GM19468 (cell line): ENCODE data around the gene GALNT17.

Source experiments
- ATAC-seq: cut with Tn5 transposase; IDR thresholded peaks from one replicate; pipeline ENCODE4 v1.9.1; 2021; ENCODE audit warnings: mild to moderate bottlenecking, moderate library complexity, moderate number of reproducible peaks; ENCODE audit not compliant: unreplicated experiment; ENCODE audit errors: extremely low read depth

Gene GALNT17

DNA sequence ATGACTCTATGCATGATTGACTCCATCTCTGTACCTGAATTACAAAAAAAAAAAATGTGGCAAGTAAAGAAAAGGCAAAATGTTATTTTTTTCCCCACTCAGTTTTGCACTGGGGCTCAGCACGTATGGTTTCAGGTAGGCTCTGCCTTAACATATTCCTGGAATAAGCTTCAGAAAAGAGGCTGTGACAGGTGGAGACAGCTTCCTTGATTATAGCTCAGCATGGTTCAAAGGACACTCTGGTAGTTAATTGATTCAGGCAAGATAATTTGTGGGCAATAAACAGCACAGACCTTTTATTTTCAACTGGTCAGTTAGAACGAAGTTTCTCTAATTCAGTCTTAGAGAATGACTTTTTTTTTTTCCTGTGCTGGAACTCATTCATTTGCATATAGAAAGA is 347.3 kb downstream of the GALNT17 start:
- no peak for ATAC-seq

DNA sequence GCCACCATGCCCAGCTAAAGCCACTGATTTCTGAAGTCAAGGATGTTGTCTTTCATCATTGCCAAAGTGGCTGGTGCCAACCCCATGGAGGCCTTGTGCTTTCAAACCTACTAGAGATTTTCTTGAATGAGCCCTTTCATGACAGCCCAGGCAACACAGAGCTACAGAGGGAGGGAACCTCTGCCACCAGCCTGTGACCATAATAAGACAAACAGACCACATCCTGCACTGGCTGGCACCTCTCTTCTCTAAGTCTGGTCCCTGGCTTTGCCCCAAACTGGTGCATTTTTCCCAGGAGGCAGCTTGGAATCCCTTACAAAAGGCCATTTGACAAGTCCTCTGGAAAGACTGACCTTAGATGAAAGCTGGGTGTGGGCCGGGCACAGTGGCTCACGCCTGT is 348.8 kb downstream of the GALNT17 start:
- ATAC-seq: no peak

GRCh38 chr7:71482284-71482683 is 350.3 kb downstream of the GALNT17 start:
- ATAC-seq: no peak

- no peak for ATAC-seq
Observed at GRCh38 chr7:71484380-71484779, 352.4 kb downstream of the GALNT17 start.

GRCh38 chr7:71485586-71485985 is 353.6 kb downstream of the GALNT17 start:
- ATAC-seq: no peak

- no peak for ATAC-seq
Observed at GRCh38 chr7:71486414-71486813, 354.5 kb downstream of the GALNT17 start.

DNA sequence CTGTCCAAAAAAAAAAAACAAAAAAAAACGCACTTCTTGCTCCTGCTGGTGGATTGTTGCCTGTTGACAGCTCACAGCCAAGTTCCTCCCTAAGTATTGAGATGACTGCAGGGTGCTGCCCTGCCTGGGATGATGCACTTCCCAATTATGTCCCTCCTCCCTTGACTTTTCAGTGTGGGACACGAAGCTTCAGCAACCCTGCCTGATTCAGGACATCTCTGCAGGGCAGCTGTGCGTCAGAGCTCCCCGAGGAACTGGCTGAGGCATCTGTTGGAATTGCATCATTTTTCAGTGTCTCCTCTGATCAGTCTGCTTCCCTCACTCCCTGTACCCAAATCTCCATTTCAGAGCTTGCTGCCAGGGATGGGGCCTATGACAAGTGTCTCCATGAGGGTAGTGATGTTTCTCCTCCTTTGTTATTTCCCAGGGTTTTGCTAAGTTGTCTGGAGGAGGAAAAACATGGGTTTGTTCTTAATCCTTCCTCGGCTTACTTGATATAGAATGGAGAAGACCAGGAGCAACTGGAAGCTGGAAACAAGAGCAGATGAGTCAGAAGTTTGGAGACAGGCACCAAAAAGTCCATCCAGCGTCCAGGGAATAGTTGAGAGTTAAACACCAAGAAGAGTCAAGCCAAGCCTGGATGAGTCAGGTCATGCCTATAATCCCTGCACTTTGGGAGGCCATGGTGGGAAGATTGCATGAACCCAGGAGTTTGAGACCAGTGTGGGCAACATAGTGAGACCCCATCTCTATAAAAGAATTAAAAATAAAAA is 355.1 kb downstream of the GALNT17 start:
- no peak for ATAC-seq

- no peak for ATAC-seq
Observed at GRCh38 chr7:71488308-71488707, 356.4 kb downstream of the GALNT17 start.

DNA sequence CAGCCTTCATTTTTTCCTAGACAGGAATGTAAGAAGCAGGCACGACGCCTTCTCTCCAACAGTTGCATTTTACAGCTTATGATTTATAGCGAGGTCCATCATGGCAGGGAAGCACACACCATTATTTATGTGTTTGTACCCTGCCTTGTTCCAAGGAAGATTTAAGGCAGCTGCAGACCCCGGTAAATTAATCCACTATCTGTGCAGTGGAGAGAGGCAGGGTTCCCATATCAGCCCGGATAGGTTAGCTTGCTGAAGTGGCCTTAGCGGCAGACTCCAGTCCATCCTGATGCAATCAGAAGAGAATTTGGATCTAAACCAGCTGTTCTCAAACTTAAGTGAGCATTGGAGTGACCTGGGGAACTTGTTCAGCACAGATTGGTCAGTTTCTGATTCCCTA is 359.4 kb downstream of the GALNT17 start:
- no peak for ATAC-seq

- ATAC-seq: no peak
Observed at GRCh38 chr7:71495828-71496227, 363.9 kb downstream of the GALNT17 start.

- ATAC-seq: no peak
Observed at GRCh38 chr7:71497256-71497946, 365.5 kb downstream of the GALNT17 start.

DNA sequence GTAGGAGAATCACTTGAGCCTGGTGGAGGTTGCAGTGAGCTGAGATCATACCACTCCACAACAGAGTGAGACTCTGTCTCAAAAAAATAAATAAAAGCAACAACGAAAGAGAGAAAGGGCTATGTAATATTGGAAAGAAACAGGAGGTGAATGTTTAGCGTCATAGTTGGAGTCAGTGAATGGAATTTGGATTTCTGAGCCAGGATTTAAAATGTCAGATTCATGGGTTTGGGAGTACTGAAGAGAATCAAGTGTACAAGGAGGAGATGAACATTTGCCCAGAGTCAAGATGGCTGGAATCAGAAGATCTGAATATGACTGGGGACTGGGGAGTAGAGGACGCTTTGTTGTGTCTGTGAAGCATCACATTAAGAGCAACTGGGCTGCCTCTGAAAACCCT is 366.4 kb downstream of the GALNT17 start:
- no peak for ATAC-seq

DNA sequence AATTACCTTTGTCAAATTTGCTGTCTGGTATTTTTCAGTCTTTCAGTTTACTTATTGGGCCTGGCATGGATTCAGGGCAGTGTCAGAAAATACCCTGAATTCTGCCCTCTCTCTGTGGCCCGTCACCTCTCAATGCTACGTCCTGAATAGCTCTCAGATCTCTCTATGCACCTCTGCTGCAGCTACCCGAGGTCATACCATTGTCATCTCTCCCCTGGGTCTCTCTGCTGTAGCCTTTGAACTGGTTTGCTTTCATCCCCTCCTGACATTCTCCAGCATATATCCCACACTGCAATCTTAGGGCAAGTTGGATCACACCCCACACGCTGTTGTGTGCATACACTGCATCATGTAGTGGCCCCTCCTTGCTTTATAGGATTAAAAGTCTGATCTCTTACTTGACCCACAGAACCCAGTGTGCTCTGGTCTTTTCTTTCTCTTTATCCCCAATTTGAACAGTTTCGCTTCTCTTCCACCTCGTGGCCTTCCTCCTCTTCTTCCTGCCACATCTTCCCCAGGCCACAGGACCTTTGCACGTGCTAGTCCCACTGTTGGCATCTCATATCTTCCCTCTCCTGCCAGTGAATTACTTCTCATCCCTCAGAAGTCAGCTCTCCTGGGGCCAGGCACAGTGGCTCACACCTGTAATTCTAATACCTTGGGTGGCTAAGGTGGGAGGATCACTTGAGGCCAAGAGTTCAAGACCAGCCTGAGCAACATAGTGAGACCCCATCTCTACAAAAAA is 372.9 kb downstream of the GALNT17 start:
- ATAC-seq: no peak

GRCh38 chr7:71506822-71507221 is 374.9 kb downstream of the GALNT17 start:
- ATAC-seq: no peak

GRCh38 chr7:71507680-71508602 is 376.0 kb downstream of the GALNT17 start:
- no peak for ATAC-seq

DNA sequence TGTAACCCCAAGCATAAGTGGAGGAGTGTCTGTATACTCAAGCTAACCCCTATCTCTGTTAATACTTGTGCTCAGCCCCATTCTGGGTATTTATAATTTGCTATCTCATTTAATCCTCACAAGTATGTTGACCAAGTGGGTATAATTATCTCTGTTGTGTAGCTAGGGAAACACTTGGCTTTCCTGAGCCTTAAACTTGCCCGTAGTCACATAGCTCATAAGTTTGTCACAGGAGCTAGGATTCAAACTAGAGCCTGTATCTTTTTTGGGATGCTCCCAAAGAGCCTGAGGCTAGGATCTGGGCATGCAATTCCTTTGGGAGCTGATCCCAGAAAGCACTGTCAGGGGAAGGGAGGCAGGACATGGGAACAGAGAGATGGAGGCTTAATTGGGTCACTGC is 377.4 kb downstream of the GALNT17 start:
- ATAC-seq: no peak

DNA sequence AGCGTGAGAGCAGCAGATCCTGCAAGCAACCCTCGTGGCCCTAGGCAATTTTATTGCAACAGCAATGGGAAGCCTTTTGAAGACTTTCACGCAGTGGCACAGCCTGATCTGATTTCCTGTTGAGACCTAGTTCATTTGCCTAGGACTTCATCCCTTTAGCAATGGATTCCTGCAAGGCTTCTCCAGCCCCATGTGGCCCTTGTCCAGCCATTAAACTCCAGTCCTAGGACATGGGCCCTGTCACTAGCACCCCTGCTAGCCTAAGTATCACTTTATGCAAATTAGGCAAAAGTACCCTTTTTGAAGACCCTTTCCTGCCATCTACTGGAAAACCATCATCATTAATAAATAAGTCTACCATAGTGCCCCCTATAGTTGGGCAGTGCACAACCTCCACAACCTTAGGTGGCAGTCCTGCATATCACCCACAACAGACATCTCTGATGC is 379.4 kb downstream of the GALNT17 start:
- ATAC-seq: no peak

DNA sequence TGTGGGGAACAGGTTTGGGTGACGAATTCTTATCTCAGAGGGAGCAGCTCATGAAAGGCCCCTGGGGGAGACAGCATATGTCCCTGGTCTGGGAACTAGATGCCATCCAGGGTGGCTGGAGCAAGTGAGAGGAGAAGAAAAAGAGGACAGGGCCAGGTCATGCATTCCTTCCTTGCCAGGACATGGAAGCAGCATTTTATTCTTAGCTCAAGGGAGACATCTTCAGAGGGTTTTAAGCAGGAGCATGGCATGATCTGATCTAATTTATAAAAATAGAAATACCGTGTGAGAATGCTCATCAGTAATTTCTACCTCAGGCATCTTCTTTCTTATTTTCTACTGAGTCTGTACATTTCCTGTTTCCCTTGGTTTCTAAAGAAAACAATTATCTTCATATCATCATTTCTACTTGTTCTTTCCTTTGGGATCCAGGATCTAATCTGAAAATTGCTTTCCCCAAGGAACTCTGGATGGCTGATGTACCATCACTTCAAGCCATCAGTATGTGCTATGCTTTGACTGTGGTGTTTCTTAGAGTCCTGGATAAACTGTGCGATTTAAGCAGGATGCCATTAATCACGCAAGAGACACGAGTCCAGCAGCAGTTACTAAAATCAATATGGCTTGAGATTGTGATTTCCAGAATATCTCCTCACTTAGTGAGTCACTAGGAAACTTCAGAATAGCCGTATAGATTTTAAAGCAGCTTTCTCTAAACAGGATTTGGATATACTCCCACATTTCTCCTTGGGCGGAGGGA is 386.2 kb downstream of the GALNT17 start:
- ATAC-seq: no peak

DNA sequence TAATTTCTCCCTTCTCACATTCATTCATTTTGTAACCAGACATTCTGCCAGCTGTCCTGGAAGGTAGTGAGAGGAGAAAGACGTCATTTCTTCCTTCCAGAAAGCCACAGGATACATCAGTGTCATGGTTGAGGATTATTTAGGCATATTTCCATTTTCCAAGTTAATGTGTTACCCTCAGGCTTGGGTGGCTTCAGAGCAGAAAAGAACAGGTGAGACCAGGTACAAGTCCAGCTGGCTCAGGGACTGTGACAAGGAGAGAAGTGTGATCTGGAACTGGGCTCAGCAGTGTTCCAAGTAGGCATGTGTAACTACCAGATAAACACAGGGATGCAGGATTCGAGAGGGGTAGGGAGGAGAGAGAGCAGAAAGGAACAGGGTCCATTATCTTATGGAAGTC is 386.9 kb downstream of the GALNT17 start:
- ATAC-seq: no peak
